HL-60 (cell line): Measurements from ENCODE around the gene ZNF512B.
A peak's percentile ranks its signal among the peaks of the same experiment; 100 is the strongest.

Source experiments
- DNase-seq, 2 experiments: peaks; one replicate each; pipeline ENCODE4 v3.0.0-alpha.2; 2010 to 2020; ENCODE audit warnings: low read depth in 1 of 2, low spot score in 1 of 2
- H3K27ac ChIP-seq: fragments of 250-450 bp; sonication (Bioruptor Pico); replicated peaks from 2 replicates; pipeline ENCODE4 v1.5.1; 2020; ENCODE audit warnings: mild to moderate bottlenecking, moderate library complexity
- H3K27me3 ChIP-seq: fragments of 250-450 bp; sonication (Bioruptor Pico); 2 replicates; pipeline ENCODE4 v1.5.1; 2021; ENCODE audit warnings: mild to moderate bottlenecking, moderate library complexity; ENCODE audit not compliant: insufficient read depth, poor library complexity, severe bottlenecking
- H3K4me3 ChIP-seq: replicated peaks from 2 replicates; pipeline ENCODE4 v1.5.1; 2011; ENCODE audit warnings: mild to moderate bottlenecking, control low read depth, low read length; ENCODE audit not compliant: insufficient read depth
- CTCF ChIP-seq: IDR thresholded peaks from one replicate; pipeline ENCODE4 v1.5.1; 2011; ENCODE audit warnings: low read length, control low read depth, inconsistent platforms; ENCODE audit not compliant: insufficient read depth
- GABPA ChIP-seq: IDR thresholded peaks from 2 replicates; pipeline ENCODE4 v1.6.1; 2012; ENCODE audit warnings: low read depth
- POLR2AphosphoS5 ChIP-seq: IDR thresholded peaks from 2 replicates; pipeline ENCODE4 v1.6.1; 2012; ENCODE audit warnings: low read depth
- REST ChIP-seq: IDR thresholded peaks from 2 replicates; pipeline ENCODE4 v1.6.1; 2012; ENCODE audit warnings: low read depth; ENCODE audit not compliant: insufficient replicate concordance
- SPI1 ChIP-seq: IDR thresholded peaks from 2 replicates; pipeline ENCODE4 v1.6.1; 2012; ENCODE audit warnings: low read depth, mild to moderate bottlenecking, borderline replicate concordance

The ZNF512B gene

DNA sequence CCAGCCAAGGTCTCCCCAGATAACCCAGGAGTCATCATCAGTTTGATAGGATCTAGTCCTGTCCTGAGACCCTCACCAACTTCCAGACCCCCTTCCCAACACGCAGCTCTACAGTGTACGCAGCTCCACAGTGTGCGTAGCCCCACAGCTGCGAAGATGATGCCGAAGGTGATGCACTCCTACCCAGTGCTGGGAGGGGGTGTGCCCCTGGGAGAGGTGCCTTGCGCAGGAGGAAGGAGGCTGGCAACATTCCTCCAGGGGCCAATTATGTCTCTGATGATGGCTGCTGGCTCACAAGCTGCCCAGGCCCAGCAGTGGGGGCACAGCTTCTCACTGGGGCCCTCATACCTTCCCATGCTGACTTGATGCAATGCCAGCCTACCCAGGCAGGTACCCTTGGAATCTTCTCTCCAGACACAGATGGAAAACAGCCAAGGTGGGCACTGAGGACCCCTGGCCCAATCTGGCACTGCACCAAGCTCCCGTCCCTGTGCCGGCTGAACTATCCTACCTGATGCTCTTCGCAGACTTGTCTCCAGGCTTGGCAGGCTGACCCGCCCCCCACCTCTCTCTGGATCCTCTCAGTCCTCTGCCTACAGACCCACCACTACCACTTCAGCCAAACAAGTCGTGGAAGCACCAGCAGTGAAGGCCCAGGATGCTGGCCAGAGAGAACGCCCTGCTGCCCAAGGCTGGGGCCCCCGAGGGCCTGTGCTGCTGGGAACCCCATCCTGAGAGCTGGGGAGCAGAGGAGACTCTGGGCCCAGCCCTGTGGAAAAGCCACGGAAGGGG lies 1.4 kb downstream of the ZNF512B start:
- Histone ChIP-seq H3K27ac (peak overlapping the region; percentile 63; the same call in 1 of the 2 replicates), H3K4me3 (peak overlapping the region; percentile 52), H3K27me3 (no peaks in the 10 kb centered on the region)
- TF ChIP-seq REST (no peak), POLR2AphosphoS5 (no peak), CTCF (no peak), SPI1 (no peak), GABPA (no peak)
- no peak for DNase-seq

DNA sequence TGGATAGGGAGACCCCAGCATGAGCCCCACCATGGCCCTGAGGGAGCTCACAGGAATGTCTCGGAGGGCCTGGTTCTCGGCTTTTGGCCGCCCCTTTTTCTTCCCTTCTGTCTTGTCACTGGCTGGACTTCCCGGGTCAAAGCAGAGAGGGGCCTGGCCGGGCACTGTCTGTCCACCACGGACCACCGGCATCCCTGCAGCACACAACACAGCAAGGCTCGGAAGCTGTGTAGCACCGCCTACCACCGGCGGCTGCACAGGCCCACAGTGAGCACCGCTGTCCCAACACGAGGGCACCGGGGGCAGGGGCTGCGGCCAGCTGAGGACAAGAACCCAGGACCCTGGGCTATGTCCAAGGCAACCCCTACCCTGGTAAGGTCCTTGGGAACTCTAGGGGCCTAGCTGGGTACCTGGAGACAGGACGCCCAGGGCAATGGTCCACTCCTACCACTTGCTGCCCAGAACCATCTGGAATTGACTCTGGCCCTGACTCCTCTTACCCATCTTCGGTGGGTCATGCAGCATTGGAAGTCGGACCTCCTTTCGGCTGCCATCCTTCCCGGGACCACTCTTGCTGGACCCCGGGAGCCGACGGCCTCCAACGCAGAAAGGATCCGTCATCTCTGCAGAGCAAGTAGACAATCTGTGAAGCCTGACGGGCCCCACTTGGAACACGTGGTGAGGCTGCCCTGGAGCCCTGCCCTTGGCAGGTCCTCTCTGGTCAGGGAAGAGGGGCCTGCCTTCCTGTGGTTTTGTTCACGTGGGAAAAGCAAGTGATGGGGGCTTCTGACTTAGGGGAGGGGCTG lies 2.2 kb downstream of the ZNF512B start:
- Histone ChIP-seq H3K27ac (no peak overlapping the region), H3K27me3 (no peaks in the 10 kb centered on the region), H3K4me3 (no peak overlapping the region)
- TF ChIP-seq SPI1 = no peak
- DNase-seq = no peak

- no peak for DNase-seq
- Histone ChIP-seq H3K4me3 (no peak overlapping the region), H3K27ac (no peak overlapping the region), H3K27me3 (no peaks in the 10 kb centered on the region)
- no peak for TF ChIP-seq SPI1
- no peak for TF ChIP-seq REST
- TF ChIP-seq CTCF = no peak
- TF ChIP-seq GABPA = no peak
- TF ChIP-seq POLR2AphosphoS5 = no peak
These were observed 2.8 kb downstream of the ZNF512B start for GRCh38 chr20:63966944-63967322.

DNA sequence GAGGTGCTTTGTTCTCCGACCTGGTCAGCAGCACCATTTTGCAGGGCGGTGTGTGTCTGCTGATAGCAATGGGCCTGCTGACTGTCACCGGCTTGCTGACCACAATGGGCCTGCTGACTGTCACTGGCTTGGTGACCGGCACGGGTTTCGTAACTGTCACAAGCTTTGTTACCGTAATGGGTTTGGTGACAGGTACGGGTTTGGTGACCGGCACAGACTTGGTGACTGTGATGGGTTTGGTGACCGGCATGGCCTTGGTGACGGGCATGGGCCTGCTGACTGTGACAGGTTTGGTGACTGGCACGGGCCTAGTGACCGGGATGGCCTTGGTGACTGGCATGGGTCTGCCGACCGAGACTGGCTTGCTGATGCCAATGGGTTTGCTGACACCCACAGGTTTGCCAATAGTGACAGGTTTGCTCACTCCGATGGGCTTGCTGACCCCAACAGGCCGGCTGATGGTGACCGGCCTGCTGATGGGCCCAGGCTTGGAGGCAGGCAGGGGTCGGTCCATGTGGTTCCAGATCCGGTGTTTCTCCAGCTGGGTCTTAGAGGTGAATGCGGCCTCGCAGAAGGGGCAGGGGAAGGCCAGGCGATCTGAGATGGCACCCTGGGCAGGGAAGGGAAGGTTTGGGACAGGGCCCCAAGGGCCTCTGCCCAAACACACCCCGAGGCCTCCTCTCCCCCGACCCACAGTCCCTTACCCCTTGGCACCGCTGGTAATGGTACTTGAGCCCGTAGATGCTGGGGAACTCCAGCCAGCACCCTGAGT lies 3.4 kb downstream of the ZNF512B start:
- DNase-seq = no peak
- TF ChIP-seq REST (no peak), POLR2AphosphoS5 (no peak), SPI1 (no peak), CTCF (no peak), GABPA (no peak)
- Histone ChIP-seq H3K27ac (no peak overlapping the region), H3K27me3 (no peaks in the 10 kb centered on the region), H3K4me3 (no peak overlapping the region)
